Esophagus mucosa (tissue), 1 donor: Measurements from ENCODE around the gene CNOT6L. TPM values are rescaled to one million over a fixed set of nuclear protein-coding genes. Genes with fewer than 3 reads are reported as not detected.
A peak's percentile ranks its signal among the peaks of the same experiment; 100 is the strongest.
"Not testable (repeated sequence)": the region's sequence is repeated elsewhere in the genome, so short reads cannot be mapped to it uniquely, and the experiment has no call there.

Experiments
- ATAC-seq: fragments of 200-7000 bp; cut with Tn5 transposase; one replicate; pipeline ENCODE4 v1.9.1; 2020
- total RNA-seq: library from RNA; stranded (reverse); gene quantifications from one replicate; pipeline ENCODE4 v1.2.4, GENCODE V29; 2023
- donor health status: DM: yes; HTN: yes; CAD: no.

Gene CNOT6L
- total RNA-seq, 1 donor from 2014 or later, result 30.9 TPM

GRCh38 chr4:77777135-77777807 is 41.9 kb downstream of the CNOT6L start:
- peak; percentile 58 for ATAC-seq

- ATAC-seq, result no peak
Observed at GRCh38 chr4:77776182-77777134, 42.7 kb downstream of the CNOT6L start.

GRCh38 chr4:77773101-77773500 is 46.1 kb downstream of the CNOT6L start:
- no peak for ATAC-seq

DNA sequence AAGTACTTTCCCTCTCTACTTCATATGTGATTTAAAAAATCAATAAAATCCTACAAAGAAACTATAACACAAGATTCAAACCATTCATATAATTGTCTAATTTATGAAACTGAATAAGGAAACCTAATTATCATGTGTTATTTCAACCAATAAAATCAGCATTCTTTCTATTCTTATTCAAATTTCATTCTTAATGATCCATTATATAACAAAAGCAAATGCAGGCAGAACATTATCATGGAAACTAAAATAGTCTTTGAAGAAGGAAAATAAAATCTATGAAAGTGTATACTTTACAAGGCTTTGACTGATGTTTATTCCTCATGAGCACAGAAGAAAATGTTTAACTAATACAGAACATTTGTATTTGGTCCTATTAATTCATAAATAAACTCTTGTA is 47.6 kb downstream of the CNOT6L start:
- ATAC-seq, result no peak

DNA sequence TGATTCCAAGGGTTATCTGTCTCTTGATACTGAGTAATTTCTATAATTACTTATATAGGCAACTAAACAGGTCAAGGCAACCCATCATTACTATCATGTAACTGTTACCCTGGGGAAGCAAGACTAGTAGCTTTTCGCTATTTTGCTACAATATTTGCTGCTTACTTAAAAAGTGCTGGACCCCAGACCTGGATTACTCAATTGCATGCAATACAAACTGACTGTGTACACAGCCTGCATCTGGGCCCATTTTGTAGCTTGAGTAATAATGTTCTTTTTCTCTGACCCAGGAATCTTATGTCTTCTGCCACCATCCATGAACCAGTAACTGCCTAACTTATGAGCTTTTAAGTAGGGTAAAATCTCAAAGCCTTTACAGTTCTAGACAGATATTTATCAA is 53.4 kb downstream of the CNOT6L start:
- no peak for ATAC-seq

- no peak for ATAC-seq
Observed at GRCh38 chr4:77762531-77762930, 56.6 kb downstream of the CNOT6L start.

- ATAC-seq, result no peak
Observed at GRCh38 chr4:77761595-77761994, 57.6 kb downstream of the CNOT6L start.

DNA sequence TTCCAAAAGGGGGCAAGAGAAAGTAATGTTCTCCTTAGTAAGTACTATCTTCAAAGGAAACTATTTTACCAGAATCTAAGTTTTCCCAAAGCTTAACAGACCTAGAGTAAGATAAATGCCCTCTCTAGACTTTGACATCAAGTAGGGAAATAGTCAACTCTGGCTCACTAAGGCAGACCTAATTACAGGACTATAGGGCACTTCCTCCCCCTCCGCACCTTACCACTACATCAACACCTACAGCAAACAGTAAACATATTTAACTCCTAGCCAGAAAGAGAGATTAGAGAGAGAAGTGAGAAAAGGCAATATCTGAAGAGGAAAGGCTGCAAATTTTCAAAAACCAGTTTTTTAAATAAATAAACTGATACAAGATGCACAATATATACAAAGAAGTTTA is 60.4 kb downstream of the CNOT6L start:
- ATAC-seq, result no peak

GRCh38 chr4:77751764-77752163 is 67.4 kb downstream of the CNOT6L start:
- ATAC-seq, result no peak

GRCh38 chr4:77745792-77746191 is 73.4 kb downstream of the CNOT6L start:
- no peak for ATAC-seq

DNA sequence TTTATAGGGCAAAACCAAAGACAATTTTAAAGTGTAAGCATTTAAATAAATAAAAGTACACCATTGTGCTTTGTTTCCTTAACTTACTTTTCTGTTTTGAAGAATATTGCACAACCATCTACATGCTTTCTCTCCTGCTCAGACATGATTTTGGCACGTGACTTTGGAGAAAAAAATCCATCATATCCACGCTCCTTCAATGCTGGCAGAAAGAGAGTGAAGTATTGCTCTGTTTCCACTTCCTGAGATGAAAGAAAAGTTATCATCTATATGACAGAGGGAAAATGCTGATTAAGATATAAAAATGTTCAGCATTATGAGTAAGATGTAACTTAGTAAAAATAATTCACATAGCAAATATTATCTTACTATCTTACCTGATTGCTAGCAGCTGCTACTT is 77.1 kb downstream of the CNOT6L start:
- ATAC-seq, result peak; percentile 69

- no peak for ATAC-seq
Observed at GRCh38 chr4:77740480-77740879, 78.7 kb downstream of the CNOT6L start.

GRCh38 chr4:77734928-77735327 is 84.2 kb downstream of the CNOT6L start:
- ATAC-seq, result no peak

GRCh38 chr4:77731656-77732055 is 87.5 kb downstream of the CNOT6L start:
- ATAC-seq, result no peak

GRCh38 chr4:77728420-77728819 is 90.7 kb downstream of the CNOT6L start:
- ATAC-seq, result no peak

DNA sequence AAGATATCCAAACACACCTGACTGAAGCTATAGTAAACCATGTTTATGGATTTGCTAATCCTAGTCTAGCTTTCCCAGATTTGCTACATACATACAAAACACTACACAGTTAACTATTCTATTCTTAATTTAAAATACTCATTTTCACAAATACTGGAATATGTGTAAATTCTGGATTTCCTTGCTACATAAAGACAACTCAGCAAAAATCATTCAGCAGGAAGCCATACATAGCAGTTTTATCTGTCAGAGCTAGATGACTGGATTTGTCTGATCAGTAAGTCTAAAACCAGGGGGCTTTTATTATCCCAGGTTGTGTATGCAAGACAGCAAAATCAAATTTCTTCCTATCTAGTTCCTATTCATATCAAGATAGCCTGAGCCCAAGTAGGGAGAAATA is 98.1 kb downstream of the CNOT6L start:
- ATAC-seq, result no peak

GRCh38 chr4:77718500-77718899 is 100.7 kb downstream of the CNOT6L start:
- ATAC-seq, result not testable (repeated sequence)

DNA sequence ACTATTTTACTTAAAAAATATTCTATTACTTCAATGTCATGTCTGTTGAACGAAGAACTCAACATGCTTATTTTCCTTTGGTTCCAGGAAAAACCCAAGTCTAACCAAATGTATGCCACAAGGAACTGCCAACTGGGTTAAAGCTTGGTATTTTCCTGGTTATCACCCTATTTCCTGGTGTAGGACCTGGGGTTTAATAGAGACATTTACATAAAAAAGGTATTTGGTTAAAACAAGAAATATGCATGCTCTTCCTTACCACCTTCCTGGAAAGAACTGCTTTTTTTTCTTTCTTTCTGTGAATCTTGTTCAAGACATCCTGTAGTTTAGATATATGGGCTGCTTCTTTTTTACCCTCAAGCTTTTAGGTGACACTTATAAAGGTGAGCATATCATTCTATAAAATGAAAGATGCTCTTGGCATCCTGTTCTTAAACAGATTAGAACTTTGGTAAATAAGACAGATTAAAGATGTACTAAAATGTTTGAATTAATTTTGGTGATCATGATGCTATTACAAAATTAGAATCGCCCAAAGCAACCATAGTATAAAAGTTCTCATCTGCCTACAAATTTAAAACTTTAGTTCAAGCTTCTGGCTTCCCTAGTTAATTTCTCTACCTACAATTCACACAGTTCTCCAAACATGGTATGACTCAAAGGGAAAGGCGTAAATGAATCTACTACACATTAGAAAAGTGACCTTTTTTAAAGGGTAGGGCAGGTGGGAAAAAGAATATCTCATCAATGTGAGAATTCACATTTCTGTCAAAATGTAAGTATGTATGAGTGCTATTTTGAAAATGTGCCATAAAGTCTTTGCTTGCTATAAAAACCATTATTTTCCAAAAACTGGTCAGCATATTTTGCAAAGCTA is 103.5 kb downstream of the CNOT6L start:
- ATAC-seq, result no peak

GRCh38 chr4:77714514-77714913 is 104.7 kb downstream of the CNOT6L start:
- no peak for ATAC-seq

- no peak for ATAC-seq
Observed at GRCh38 chr4:77713884-77714283, 105.3 kb downstream of the CNOT6L start.

- no peak for ATAC-seq
Observed at GRCh38 chr4:77712675-77713074, 106.5 kb downstream of the CNOT6L start.

- no peak for ATAC-seq
Observed at GRCh38 chr4:77711469-77711868, 107.7 kb downstream of the CNOT6L start.

GRCh38 chr4:77710684-77711083 is 108.5 kb downstream of the CNOT6L start:
- ATAC-seq, result no peak
